HCT116 (cell line): Measurements from ENCODE around the gene CERS6. TPM values are rescaled to one million over a fixed set of nuclear protein-coding genes. Genes with fewer than 3 reads are reported as not detected.

Source experiments
- ATAC-seq: fragments of 200-7000 bp; cut with Tn5 transposase; 2 replicates; pipeline ENCODE4 v1.9.1; 2020; ENCODE audit warnings: mild to moderate bottlenecking, moderate library complexity
- BruUV-seq: library from RNA; stranded (reverse); fragments of 400-500 nt; replicated peaks from 2 replicates; lab custom pipeline; 2021; lab: Mats Ljungman, UMichigan
- CTCF ChIA-PET: fragments of 300-600 bp; sonication (Branson Sonifier 250); formaldehyde crosslinking; loops from one replicate; lab custom pipeline; 2021; ENCODE audit warnings: antibody characterized with exemption; lab: Charles Lee
- POLR2A ChIA-PET: fragments of 300-600, 350-600 bp; sonication (Branson Sonifier 250); formaldehyde crosslinking; loops from one replicate; lab custom pipeline; 2021; ENCODE audit warnings: antibody characterized with exemption; lab: Charles Lee
- RAD21 ChIA-PET, 2 experiments: fragments of 300-600 bp; sonication (Branson Sonifier 250); formaldehyde crosslinking; loops; one replicate each; lab custom pipeline; 2023; ENCODE audit warnings: low total read pairs in 2 of 2; ENCODE audit not compliant: uncharacterized antibody in 2 of 2, unreplicated experiment in 2 of 2, low non-redundant PET in 1 of 2; lab: Charles Lee
- DNase-seq: peaks from one replicate; pipeline ENCODE4 v3.0.0-alpha.2; 2010; ENCODE audit warnings: low read depth, low spot score
- H2AFZ ChIP-seq: fragments of 200-600 bp; shearing (Covaris generic), sonication (generic); 2 replicates; pipeline ENCODE4 v1.6.1; 2017; ENCODE audit warnings: low read depth, mixed run types, mixed read lengths, antibody characterized with exemption, low read length; ENCODE audit not compliant: poor library complexity, severe bottlenecking
- H3K27ac ChIP-seq: 2 replicates; pipeline ENCODE4 v1.5.1; 2012; ENCODE audit warnings: low read depth, low read length
- H3K27me3 ChIP-seq: fragments of 200-600 bp; sonication (generic); 2 replicates; pipeline ENCODE4 v1.6.1; 2016; ENCODE audit warnings: mixed run types, low read length, mixed read lengths; ENCODE audit not compliant: insufficient read depth
- H3K36me3 ChIP-seq, 2 experiments: fragments of 200-500 bp in 1 of 2; fragments of 200-600 bp in 1 of 2; sonication (Bioruptor generic) in 1 of 2; sonication (generic) in 1 of 2; 2 replicates each; pipeline versions ENCODE4 v1.5.1 to v1.6.1; 2014 to 2016; ENCODE audit warnings: low read length in 2 of 2, inconsistent platforms in 1 of 2, mixed read lengths in 1 of 2, mixed run types in 1 of 2; ENCODE audit not compliant: insufficient read depth in 2 of 2, control insufficient read depth in 1 of 2
- H3K4me1 ChIP-seq, 2 experiments: fragments of 200-600 bp in 1 of 2; sonication (generic) in 1 of 2; 2 replicates each; pipeline versions ENCODE4 v1.5.1 to v1.6.1; 2012 to 2017; ENCODE audit warnings: low read length in 2 of 2, inconsistent platforms in 1 of 2, mild to moderate bottlenecking in 1 of 2, mixed read lengths in 1 of 2, mixed run types in 1 of 2, moderate library complexity in 1 of 2; ENCODE audit not compliant: insufficient read depth in 2 of 2, control insufficient read depth in 1 of 2
- H3K4me2 ChIP-seq: fragments of 200-600 bp; sonication (generic); 2 replicates; pipeline ENCODE4 v1.6.1; 2017; ENCODE audit warnings: mixed run types, low read length, mixed read lengths
- H3K4me3 ChIP-seq, 2 experiments: fragments of 200-600 bp in 1 of 2; sonication (generic) in 1 of 2; replicated peaks in 1 of 2; 2 replicates each; pipeline ENCODE4 v1.5.1; 2011 to 2016; ENCODE audit warnings: low read length in 2 of 2, control low read depth in 1 of 2, low read depth in 1 of 2, mild to moderate bottlenecking in 1 of 2, mixed read lengths in 1 of 2, mixed run types in 1 of 2
- H3K79me2 ChIP-seq: fragments of 200-600 bp; sonication (generic); 2 replicates; pipeline ENCODE4 v1.6.1; 2017; ENCODE audit warnings: mild to moderate bottlenecking, mixed run types, low read length, moderate library complexity, mixed read lengths; ENCODE audit not compliant: insufficient read depth
- H3K9ac ChIP-seq: fragments of 200-600 bp; sonication (generic); 2 replicates; pipeline ENCODE4 v1.6.1; 2016; ENCODE audit warnings: low read length, mixed read lengths
- H3K9me2 ChIP-seq: fragments of 200-600 bp; sonication (generic), shearing (Covaris generic); 2 replicates; pipeline ENCODE4 v1.6.1; 2017; ENCODE audit warnings: mixed run types, mild to moderate bottlenecking, moderate library complexity; ENCODE audit not compliant: insufficient read depth
- H3K9me3 ChIP-seq, 2 experiments: fragments of 200-500 bp in 1 of 2; fragments of 200-600 bp in 1 of 2; sonication (Bioruptor generic) in 1 of 2; sonication (generic) in 1 of 2; 2 replicates each; pipeline ENCODE4 v1.6.1; 2014 to 2017; ENCODE audit warnings: low read length in 2 of 2, mixed read lengths in 2 of 2, inconsistent platforms in 1 of 2, low read depth in 1 of 2, mild to moderate bottlenecking in 1 of 2, mixed run types in 1 of 2, moderate library complexity in 1 of 2; ENCODE audit not compliant: control insufficient read depth in 1 of 2, insufficient read depth in 1 of 2
- H4K20me1 ChIP-seq: fragments of 200-600 bp; sonication (generic), shearing (Covaris generic); 2 replicates; pipeline ENCODE4 v1.6.1; 2017; ENCODE audit warnings: mixed run types, mild to moderate bottlenecking, moderate library complexity; ENCODE audit not compliant: insufficient read depth
- ATF3 ChIP-seq: IDR thresholded peaks from 2 replicates; pipeline ENCODE4 v1.6.1; 2012
- CBX3 ChIP-seq: IDR thresholded peaks from 2 replicates; pipeline ENCODE4 v1.6.1; 2012; ENCODE audit warnings: low read depth
- CEBPB ChIP-seq: IDR thresholded peaks from 2 replicates; pipeline ENCODE4 v1.6.1; 2012; ENCODE audit warnings: low read depth
- CTCF ChIP-seq, 3 experiments: fragments of 200-600 bp in 1 of 3; sonication (generic) in 1 of 3; IDR thresholded peaks in 2 of 3; conservative IDR thresholded peaks in 1 of 3; 2 replicates each; pipeline ENCODE4 v1.5.1; 2012 to 2017; ENCODE audit warnings: low read depth in 2 of 3, low read length in 2 of 3, antibody characterized with exemption in 1 of 3, borderline replicate concordance in 1 of 3, control low read depth in 1 of 3, mild to moderate bottlenecking in 1 of 3, mixed read lengths in 1 of 3, mixed run types in 1 of 3, moderate library complexity in 1 of 3; ENCODE audit not compliant: insufficient read depth in 1 of 3
- EGR1 ChIP-seq: IDR thresholded peaks from 2 replicates; pipeline ENCODE4 v1.6.1; 2012; ENCODE audit warnings: low read depth
- ELF1 ChIP-seq: IDR thresholded peaks from 2 replicates; pipeline ENCODE4 v1.6.1; 2012; ENCODE audit warnings: low read depth, borderline replicate concordance
- EZH2phosphoT487 ChIP-seq: fragments of 200-600 bp; IDR thresholded peaks from 2 replicates; pipeline ENCODE4 v1.6.1; 2018; ENCODE audit warnings: antibody characterized with exemption, borderline replicate concordance
- POLR2A ChIP-seq: IDR thresholded peaks from 2 replicates; pipeline ENCODE4 v1.7.0; 2011; ENCODE audit warnings: borderline replicate concordance; ENCODE audit not compliant: insufficient read depth, insufficient read length; ENCODE audit errors: extremely low read depth
- POLR2AphosphoS5 ChIP-seq: IDR thresholded peaks from 2 replicates; pipeline ENCODE4 v1.6.1; 2011; ENCODE audit warnings: mild to moderate bottlenecking, low read depth, low read length, moderate library complexity
- REST ChIP-seq: IDR thresholded peaks from 2 replicates; pipeline ENCODE4 v1.6.1; 2012; ENCODE audit warnings: low read depth
- SIN3A ChIP-seq: IDR thresholded peaks from 2 replicates; pipeline ENCODE4 v1.6.1; 2012; ENCODE audit warnings: low read depth
- SP1 ChIP-seq: IDR thresholded peaks from 2 replicates; pipeline ENCODE4 v1.6.1; 2012; ENCODE audit warnings: low read depth
- SRF ChIP-seq: IDR thresholded peaks from 2 replicates; pipeline ENCODE4 v1.6.1; 2012; ENCODE audit warnings: low read depth
- TCF7L2 ChIP-seq: IDR thresholded peaks from 2 replicates; pipeline ENCODE4 v1.7.0; 2011; ENCODE audit warnings: borderline replicate concordance, inconsistent platforms; ENCODE audit not compliant: insufficient read depth, insufficient read length; ENCODE audit errors: extremely low read depth
- YY1 ChIP-seq: IDR thresholded peaks from 2 replicates; pipeline ENCODE4 v1.6.1; 2011; ENCODE audit warnings: low read length, low read depth, moderate library complexity, mild to moderate bottlenecking; ENCODE audit not compliant: insufficient replicate concordance; ENCODE audit errors: extremely low read depth
- ZBTB33 ChIP-seq: IDR thresholded peaks from 2 replicates; pipeline ENCODE4 v1.6.1; 2011; ENCODE audit warnings: mild to moderate bottlenecking, low read length, moderate library complexity; ENCODE audit not compliant: insufficient replicate concordance; ENCODE audit errors: extremely low read depth
- ZNF274 ChIP-seq: fragments of 200-500 bp; sonication (Bioruptor generic); IDR thresholded peaks from 2 replicates; pipeline ENCODE4 v1.6.1; 2014; ENCODE audit warnings: mild to moderate bottlenecking, low read depth, low read length, inconsistent platforms
- intact Hi-C: fragments of 100-400 bp; cut with micrococcal nuclease; formaldehyde crosslinking; loops from 2 replicates; pipeline ENCODE4 v1.10.0; 2022
- total RNA-seq: library from RNA; stranded (reverse); gene quantifications from one replicate; pipeline ENCODE4 v1.2.1, GENCODE V29; 2021; ENCODE audit not compliant: unreplicated experiment

Gene CERS6
- total RNA-seq, 1 experiment from 2014 or later, result 37.0 TPM

- Histone ChIP-seq H3K27me3 (no peaks in the 10 kb centered on the region), H3K4me1 (no peaks in the 10 kb centered on the region), H3K9ac (no peak overlapping the region), H3K4me3 (no peak overlapping the region), H4K20me1 (no peaks in the 10 kb centered on the region), H3K79me2 (peaks cover 14% of the 10 kb centered on the region; the same call in 1 of the 2 replicates), H2AFZ (no peak overlapping the region), H3K4me2 (no peak overlapping the region), H3K36me3 (no peaks in the 10 kb centered on the region), H3K27ac (no peak overlapping the region), H3K9me2 (no peaks in the 10 kb centered on the region), H3K9me3 (no peaks in the 10 kb centered on the region)
- POLR2A ChIA-PET, result no interaction called here
- no peak for DNase-seq
- CTCF ChIA-PET, result no interaction called here
- intact Hi-C loops, result no loop called here
- no TSS peak for BruUV-seq
- ATAC-seq, result no peak
- no peak for TF ChIP-seq ZBTB33
- TF ChIP-seq SP1, result no peak
- no peak for TF ChIP-seq CTCF (IDR thresholded peaks at IDR 0.05 in 2 of 3, conservative IDR thresholded peaks at IDR 0.05 in 1 of 3; ENCODE audit: borderline replicate concordance in 1 of 3, insufficient read depth in 1 of 3, low read depth in 2 of 3, low read length in 2 of 3)
- TF ChIP-seq POLR2A, result no peak
- TF ChIP-seq ELF1, result no peak
- no peak for TF ChIP-seq EZH2phosphoT487
- no peak for TF ChIP-seq REST
- TF ChIP-seq POLR2AphosphoS5, result no peak
- no peak for TF ChIP-seq YY1
- no peak for TF ChIP-seq TCF7L2
- no peak for TF ChIP-seq ATF3
- TF ChIP-seq SIN3A, result no peak
- TF ChIP-seq EGR1, result no peak
- no peak for TF ChIP-seq CEBPB
- TF ChIP-seq SRF, result no peak
- TF ChIP-seq CBX3, result no peak
- TF ChIP-seq ZNF274, result no peak
- RAD21 ChIA-PET, result no interaction called here
These were observed 99.2 kb downstream of the CERS6 start for GRCh38 chr2:168555283-168555682.
